ENCODE data around the gene VRK1.

VRK1 gene

DNA sequence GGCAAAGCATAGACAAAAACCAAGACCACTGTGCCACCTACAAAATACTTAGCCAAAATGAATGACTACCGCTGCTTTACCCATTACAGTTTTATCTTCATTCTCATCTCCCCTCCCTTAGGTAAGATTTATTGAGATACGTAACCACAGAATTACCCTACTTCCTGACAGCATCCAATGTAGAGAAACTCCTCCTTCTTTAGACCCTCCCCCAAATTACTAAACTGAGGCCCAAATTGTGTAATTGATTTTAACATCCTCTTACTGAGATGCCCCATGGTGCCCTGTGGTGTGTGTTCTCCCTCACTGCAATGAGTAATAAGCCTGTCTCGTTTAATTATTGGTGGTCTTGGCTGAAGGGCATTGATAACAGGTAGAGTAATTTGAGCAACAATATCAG, 19.1 kb downstream of the VRK1 start:
- TF ChIP-seq, protein P1, sequence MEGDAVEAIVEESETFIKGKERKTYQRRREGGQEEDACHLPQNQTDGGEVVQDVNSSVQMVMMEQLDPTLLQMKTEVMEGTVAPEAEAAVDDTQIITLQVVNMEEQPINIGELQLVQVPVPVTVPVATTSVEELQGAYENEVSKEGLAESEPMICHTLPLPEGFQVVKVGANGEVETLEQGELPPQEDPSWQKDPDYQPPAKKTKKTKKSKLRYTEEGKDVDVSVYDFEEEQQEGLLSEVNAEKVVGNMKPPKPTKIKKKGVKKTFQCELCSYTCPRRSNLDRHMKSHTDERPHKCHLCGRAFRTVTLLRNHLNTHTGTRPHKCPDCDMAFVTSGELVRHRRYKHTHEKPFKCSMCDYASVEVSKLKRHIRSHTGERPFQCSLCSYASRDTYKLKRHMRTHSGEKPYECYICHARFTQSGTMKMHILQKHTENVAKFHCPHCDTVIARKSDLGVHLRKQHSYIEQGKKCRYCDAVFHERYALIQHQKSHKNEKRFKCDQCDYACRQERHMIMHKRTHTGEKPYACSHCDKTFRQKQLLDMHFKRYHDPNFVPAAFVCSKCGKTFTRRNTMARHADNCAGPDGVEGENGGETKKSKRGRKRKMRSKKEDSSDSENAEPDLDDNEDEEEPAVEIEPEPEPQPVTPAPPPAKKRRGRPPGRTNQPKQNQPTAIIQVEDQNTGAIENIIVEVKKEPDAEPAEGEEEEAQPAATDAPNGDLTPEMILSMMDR (IDR thresholded peaks at IDR 0.05; ENCODE audit: insufficient read depth, low read length, poor library complexity, severe bottlenecking): no peak
- TF ChIP-seq EZH2phosphoT487 (conservative IDR thresholded peaks at IDR 0.05; ENCODE audit: low read length): no peak
- H3K27ac ChIP-seq (ENCODE audit: low read depth, low read length): no peak overlapping the region
- H3K79me2 ChIP-seq (ENCODE audit: insufficient read depth, low read length): peaks cover 100% of the 10 kb centered on the region
- H3K4me3 ChIP-seq (ENCODE audit: insufficient read depth, low read length, poor library complexity, severe bottlenecking): no peak overlapping the region
- no peaks in the 10 kb centered on the region for H3K9me3 ChIP-seq (ENCODE audit: insufficient read depth, low read length)
- no peak overlapping the region for H2AFZ ChIP-seq (ENCODE audit: low read depth, low read length, severe bottlenecking)
- H3K4me2 ChIP-seq (ENCODE audit: low read depth, low read length, poor library complexity, severe bottlenecking): no peak overlapping the region
- no peaks in the 10 kb centered on the region for H3K27me3 ChIP-seq (ENCODE audit: low read length)
- no peaks in the 10 kb centered on the region for H3F3A ChIP-seq (ENCODE audit: insufficient read depth)
- 0 out of 2 replicates have a peak, but pooled peaks cover 2% of the 10 kb centered on the region for H3K36me3 ChIP-seq (ENCODE audit: low read length)
- peaks cover 54% of the 10 kb centered on the region for H4K20me1 ChIP-seq (ENCODE audit: low read depth, low read length)
- no peaks in the 10 kb centered on the region for H3K9me2 ChIP-seq (replicated peaks; ENCODE audit: insufficient read depth, low read length)
- no peak overlapping the region for H3K9ac ChIP-seq (ENCODE audit: low read length)

DNA sequence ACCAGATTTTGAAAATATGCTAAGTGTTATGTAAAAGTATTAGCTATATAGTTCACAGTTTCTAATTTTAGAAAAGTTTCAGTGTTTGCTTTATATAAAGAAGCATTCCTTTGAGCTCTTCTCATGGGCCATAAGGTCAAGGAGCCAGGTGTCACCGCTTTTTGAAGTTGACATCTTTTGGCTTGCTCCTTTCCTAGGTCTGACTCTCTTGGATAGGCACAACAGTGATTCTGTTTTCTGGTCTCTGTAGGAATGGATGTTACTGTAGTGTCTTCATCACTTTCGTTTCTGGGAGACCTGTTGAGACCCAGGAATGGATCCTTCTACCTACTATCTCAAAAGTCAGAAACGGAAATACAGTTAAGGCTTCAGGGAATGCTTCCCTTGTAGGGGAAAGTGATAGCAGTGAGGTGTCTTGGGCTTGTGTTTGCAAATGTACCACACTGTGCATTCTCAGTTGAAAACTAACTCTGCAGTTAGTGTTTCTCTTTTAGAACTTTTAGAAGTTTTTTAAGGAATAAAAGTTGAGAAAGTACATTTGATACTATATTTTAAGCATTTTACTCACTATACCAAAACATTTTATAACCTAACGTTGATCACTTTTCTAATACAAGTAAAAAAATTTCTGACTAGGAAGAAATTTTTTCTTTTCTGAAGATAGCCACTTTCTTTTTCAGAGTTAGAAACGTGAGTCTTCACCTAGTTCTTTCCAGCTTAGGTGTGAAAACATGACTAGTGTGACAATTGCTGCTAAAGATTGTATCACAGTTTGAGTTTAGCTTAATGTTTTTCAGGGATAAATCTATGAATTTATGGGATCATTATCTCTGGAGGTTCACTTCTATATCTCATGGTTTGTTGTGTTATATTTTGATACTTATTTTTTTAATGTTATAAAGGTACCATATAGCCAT, 20.8 kb downstream of the VRK1 start:
- Histone ChIP-seq H3F3A (ENCODE audit: insufficient read depth) (no peaks in the 10 kb centered on the region), H4K20me1 (ENCODE audit: low read depth, low read length) (peaks cover 45% of the 10 kb centered on the region), H3K36me3 (ENCODE audit: low read length) (0 out of 2 replicates have a peak, but pooled peaks cover 2% of the 10 kb centered on the region), H3K79me2 (ENCODE audit: insufficient read depth, low read length) (peaks cover 100% of the 10 kb centered on the region), H2AFZ (ENCODE audit: low read depth, low read length, severe bottlenecking) (no peak overlapping the region), H3K9ac (ENCODE audit: low read length) (no peak overlapping the region), H3K27ac (ENCODE audit: low read depth, low read length) (no peak overlapping the region), H3K27me3 (ENCODE audit: low read length) (no peaks in the 10 kb centered on the region), H3K9me3 (ENCODE audit: insufficient read depth, low read length) (no peaks in the 10 kb centered on the region), H3K4me3 (ENCODE audit: insufficient read depth, low read length, poor library complexity, severe bottlenecking) (no peak overlapping the region), H3K4me2 (ENCODE audit: low read depth, low read length, poor library complexity, severe bottlenecking) (no peak overlapping the region), H3K9me2 (replicated peaks; ENCODE audit: insufficient read depth, low read length) (no peaks in the 10 kb centered on the region)
- TF ChIP-seq, protein P1 (IDR thresholded peaks at IDR 0.05; ENCODE audit: insufficient read depth, low read length, poor library complexity, severe bottlenecking): no peak
- TF ChIP-seq EZH2phosphoT487 (conservative IDR thresholded peaks at IDR 0.05; ENCODE audit: low read length): no peak

DNA sequence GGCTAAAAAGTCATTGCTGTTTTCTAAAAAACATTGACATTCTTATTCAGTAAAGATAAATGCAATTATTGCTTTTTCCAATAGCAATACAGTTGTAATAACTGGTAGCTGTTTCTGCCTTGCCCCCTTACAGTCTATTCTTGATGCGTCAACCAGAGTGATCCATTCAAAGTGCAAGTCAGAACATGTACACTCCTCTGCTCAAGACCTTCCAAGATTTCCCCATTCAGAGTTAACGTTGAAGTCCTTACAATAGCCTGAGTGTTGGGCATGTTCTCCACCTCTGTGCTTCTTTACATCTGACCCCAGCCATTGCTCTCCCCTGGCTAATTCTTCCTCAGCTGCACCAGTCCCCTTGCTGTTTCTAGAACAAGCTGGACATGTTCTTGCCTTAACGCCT, 24.3 kb downstream of the VRK1 start:
- H4K20me1 ChIP-seq (ENCODE audit: low read depth, low read length): peaks cover 25% of the 10 kb centered on the region
- no peaks in the 10 kb centered on the region for H3F3A ChIP-seq (ENCODE audit: insufficient read depth)
- no peak overlapping the region for H3K27ac ChIP-seq (ENCODE audit: low read depth, low read length)
- H3K36me3 ChIP-seq (ENCODE audit: low read length): 0 out of 2 replicates have a peak, but pooled peaks cover 9% of the 10 kb centered on the region
- H3K9me3 ChIP-seq (ENCODE audit: insufficient read depth, low read length): no peaks in the 10 kb centered on the region
- H3K9me2 ChIP-seq (replicated peaks; ENCODE audit: insufficient read depth, low read length): no peaks in the 10 kb centered on the region
- no peaks in the 10 kb centered on the region for H3K27me3 ChIP-seq (ENCODE audit: low read length)
- H3K79me2 ChIP-seq (ENCODE audit: insufficient read depth, low read length): peaks cover 100% of the 10 kb centered on the region
- no peak overlapping the region for H3K4me3 ChIP-seq (ENCODE audit: insufficient read depth, low read length, poor library complexity, severe bottlenecking)
- no peak overlapping the region for H2AFZ ChIP-seq (ENCODE audit: low read depth, low read length, severe bottlenecking)
- H3K4me2 ChIP-seq (ENCODE audit: low read depth, low read length, poor library complexity, severe bottlenecking): no peak overlapping the region
- TF ChIP-seq, protein P1 (IDR thresholded peaks at IDR 0.05; ENCODE audit: insufficient read depth, low read length, poor library complexity, severe bottlenecking): no peak
- no peak for TF ChIP-seq EZH2phosphoT487 (conservative IDR thresholded peaks at IDR 0.05; ENCODE audit: low read length)
- no peak overlapping the region for H3K9ac ChIP-seq (ENCODE audit: low read length)
